MM.1S (cell line): ENCODE data around the gene DRP2.

Experiments
- EZH2 ChIP-seq: fragments of 300-600 bp; sonication (generic); optimal IDR thresholded peaks from 2 replicates; pipeline ENCODE3; 2017; ENCODE audit warnings: low read depth, mild to moderate bottlenecking, antibody characterized with exemption, low read length, mixed read lengths
- TF ChIP-seq, protein P1 (sequence below): fragments of 300-600 bp; sonication (generic); IDR thresholded peaks from 2 replicates; pipeline ENCODE4 v1.5.1; 2016; ENCODE audit warnings: antibody characterized with exemption, low read length, mixed read lengths

DNA sequence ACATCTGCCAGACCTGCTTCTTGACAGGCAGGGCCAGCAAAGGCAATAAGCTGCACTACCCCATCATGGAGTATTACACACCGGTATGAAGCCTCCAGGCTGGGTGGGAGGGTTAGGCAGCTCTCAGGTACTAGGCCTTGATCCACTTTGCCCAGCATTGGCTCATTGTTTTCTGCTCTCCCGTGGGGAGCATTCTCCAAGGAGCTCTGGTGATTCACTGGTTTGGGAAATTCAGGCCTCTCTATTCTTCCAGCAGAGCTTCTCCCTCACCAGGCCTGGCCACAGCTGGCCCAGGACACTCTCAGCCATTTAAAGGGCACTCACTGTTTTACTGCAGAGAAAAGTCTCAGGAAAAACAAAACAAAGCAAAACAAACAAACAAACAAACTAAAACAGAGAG is 33.0 kb downstream of the DRP2 start:
- TF ChIP-seq, protein P1, sequence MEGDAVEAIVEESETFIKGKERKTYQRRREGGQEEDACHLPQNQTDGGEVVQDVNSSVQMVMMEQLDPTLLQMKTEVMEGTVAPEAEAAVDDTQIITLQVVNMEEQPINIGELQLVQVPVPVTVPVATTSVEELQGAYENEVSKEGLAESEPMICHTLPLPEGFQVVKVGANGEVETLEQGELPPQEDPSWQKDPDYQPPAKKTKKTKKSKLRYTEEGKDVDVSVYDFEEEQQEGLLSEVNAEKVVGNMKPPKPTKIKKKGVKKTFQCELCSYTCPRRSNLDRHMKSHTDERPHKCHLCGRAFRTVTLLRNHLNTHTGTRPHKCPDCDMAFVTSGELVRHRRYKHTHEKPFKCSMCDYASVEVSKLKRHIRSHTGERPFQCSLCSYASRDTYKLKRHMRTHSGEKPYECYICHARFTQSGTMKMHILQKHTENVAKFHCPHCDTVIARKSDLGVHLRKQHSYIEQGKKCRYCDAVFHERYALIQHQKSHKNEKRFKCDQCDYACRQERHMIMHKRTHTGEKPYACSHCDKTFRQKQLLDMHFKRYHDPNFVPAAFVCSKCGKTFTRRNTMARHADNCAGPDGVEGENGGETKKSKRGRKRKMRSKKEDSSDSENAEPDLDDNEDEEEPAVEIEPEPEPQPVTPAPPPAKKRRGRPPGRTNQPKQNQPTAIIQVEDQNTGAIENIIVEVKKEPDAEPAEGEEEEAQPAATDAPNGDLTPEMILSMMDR = no peak
- no peak for TF ChIP-seq EZH2
